H1 (cell line): ENCODE results near the gene KCNQ2. TPM values are rescaled to one million over a fixed set of nuclear protein-coding genes. Genes with fewer than 3 reads are reported as not detected.
A peak's percentile ranks its signal among the peaks of the same experiment; 100 is the strongest.

Source experiments
- CTCF ChIA-PET: fragments of 300-600 bp; sonication (Branson Sonifier 250); formaldehyde crosslinking; loops from one replicate; lab custom pipeline; 2021; ENCODE audit not compliant: partially characterized antibody; lab: Charles Lee
- POLR2A ChIA-PET: fragments of 300-600 bp; sonication (Branson Sonifier 250); formaldehyde crosslinking; loops from one replicate; lab custom pipeline; 2021; ENCODE audit warnings: inconsistent platforms; ENCODE audit not compliant: partially characterized antibody; lab: Charles Lee
- DNase-seq, 2 experiments: peaks; one replicate each; pipeline versions ENCODE4 v3.0.0 to v3.0.0-alpha.2; 2010 to 2022; ENCODE audit warnings: low spot score in 2 of 2, low read depth in 1 of 2, mixed read lengths in 1 of 2
- FAIRE-seq: peaks from 2 replicates; lab custom pipeline; 2011; peaks lifted over from hg19 to GRCh38; lab: Jason Lieb, UNC
- H2AFZ ChIP-seq: 2 replicates; pipeline ENCODE4 v1.8.1; 2012; ENCODE audit warnings: low read length, inconsistent platforms
- H2AK5ac ChIP-seq: 2 replicates; pipeline ENCODE4 v1.6.1; 2013; ENCODE audit warnings: low read depth, low read length
- H2BK120ac ChIP-seq: replicated peaks from 2 replicates; pipeline ENCODE3; 2013; ENCODE audit warnings: low read depth, low read length, inconsistent platforms
- H2BK12ac ChIP-seq: 2 replicates; pipeline ENCODE4 v1.6.1; 2013; ENCODE audit warnings: low read depth, low read length
- H2BK15ac ChIP-seq: 2 replicates; pipeline ENCODE4 v1.6.1; 2013; ENCODE audit warnings: low read length
- H2BK20ac ChIP-seq: 2 replicates; pipeline ENCODE4 v1.6.1; 2013; ENCODE audit warnings: low read length
- H2BK5ac ChIP-seq: 2 replicates; pipeline ENCODE4 v1.6.1; 2013; ENCODE audit warnings: low read depth, low read length
- H3K14ac ChIP-seq: 2 replicates; pipeline ENCODE4 v1.6.1; 2013; ENCODE audit warnings: inconsistent platforms; ENCODE audit not compliant: insufficient read length
- H3K18ac ChIP-seq: 2 replicates; pipeline ENCODE4 v1.6.1; 2013; ENCODE audit warnings: low read length; ENCODE audit errors: extremely low read depth
- H3K23ac ChIP-seq: 2 replicates; pipeline ENCODE4 v1.6.1; 2013; ENCODE audit warnings: inconsistent platforms; ENCODE audit not compliant: insufficient read length
- H3K23me2 ChIP-seq: 2 replicates; pipeline ENCODE4 v1.6.1; 2013; ENCODE audit warnings: low read depth, low read length
- H3K27ac ChIP-seq: 2 replicates; pipeline ENCODE4 v1.6.1; 2011; ENCODE audit warnings: low read depth, low read length, inconsistent platforms
- H3K27me3 ChIP-seq, 4 experiments: replicated peaks in 1 of 4; 1 replicate in 1 of 4; 2 replicates in 3 of 4; pipeline versions ENCODE4 v1.6.1 to v1.8.1; 2011 to 2013; ENCODE audit warnings: low read length in 3 of 4, mild to moderate bottlenecking in 3 of 4, inconsistent platforms in 2 of 4, mixed read lengths in 2 of 4, moderate library complexity in 1 of 4; ENCODE audit not compliant: control insufficient read depth in 3 of 4, insufficient read depth in 3 of 4; ENCODE audit errors: extremely low read depth in 1 of 4
- H3K36me3 ChIP-seq, 4 experiments: 2 replicates each; pipeline versions ENCODE4 v1.6.1 to v1.8.1; 2011 to 2013; ENCODE audit warnings: mild to moderate bottlenecking in 4 of 4, low read length in 3 of 4, moderate library complexity in 2 of 4, control low read depth in 1 of 4, inconsistent platforms in 1 of 4; ENCODE audit not compliant: insufficient read depth in 4 of 4, control insufficient read depth in 2 of 4
- H3K4ac ChIP-seq: replicated peaks from 2 replicates; pipeline ENCODE3; 2013; ENCODE audit warnings: low read length, low read depth, mixed read lengths, inconsistent platforms; ENCODE audit not compliant: insufficient read length
- H3K4me1 ChIP-seq, 4 experiments: replicated peaks in 1 of 4; 1 replicate in 1 of 4; 2 replicates in 3 of 4; pipeline versions ENCODE4 v1.6.1 to v1.8.1; 2011 to 2013; ENCODE audit warnings: low read length in 3 of 4, inconsistent platforms in 2 of 4, mixed read lengths in 1 of 4; ENCODE audit not compliant: insufficient read depth in 4 of 4, control insufficient read depth in 3 of 4
- H3K4me2 ChIP-seq, 2 experiments: 2 replicates each; pipeline versions ENCODE4 v1.6.1 to v1.8.1; 2011 to 2013; ENCODE audit warnings: low read depth in 2 of 2, low read length in 2 of 2, control low read depth in 1 of 2, inconsistent platforms in 1 of 2, mild to moderate bottlenecking in 1 of 2; ENCODE audit not compliant: insufficient read depth in 1 of 2
- H3K4me3 ChIP-seq, 4 experiments: fragments of 200-600, 300-600 bp in 1 of 4; sonication (generic), shearing (Covaris generic), sonication (Bioruptor Twin) in 1 of 4; 2 replicates each; pipeline versions ENCODE4 v1.5.1 to v1.8.1; 2011 to 2016; ENCODE audit warnings: low read length in 4 of 4, low read depth in 3 of 4, control low read depth in 2 of 4, inconsistent platforms in 2 of 4, mild to moderate bottlenecking in 2 of 4, mixed read lengths in 1 of 4, moderate library complexity in 1 of 4; ENCODE audit not compliant: insufficient read depth in 2 of 4; ENCODE audit errors: extremely low read depth in 1 of 4
- H3K56ac ChIP-seq: replicated peaks from 2 replicates; pipeline ENCODE3; 2013; ENCODE audit warnings: low read depth, mild to moderate bottlenecking, mixed read lengths, low read length, inconsistent platforms; ENCODE audit not compliant: insufficient read length
- H3K79me1 ChIP-seq: 2 replicates; pipeline ENCODE4 v1.6.1; 2013; ENCODE audit warnings: low read depth, low read length, control low read depth
- H3K79me2 ChIP-seq, 2 experiments: 2 replicates each; pipeline versions ENCODE4 v1.6.1 to v1.8.1; 2012 to 2013; ENCODE audit warnings: low read length in 2 of 2, mild to moderate bottlenecking in 2 of 2, inconsistent platforms in 1 of 2; ENCODE audit not compliant: insufficient read depth in 2 of 2, control insufficient read depth in 1 of 2
- H3K9ac ChIP-seq, 4 experiments: replicated peaks in 1 of 4; 1 replicate in 1 of 4; 2 replicates in 3 of 4; pipeline versions ENCODE4 v1.6.1 to v1.8.1; 2011 to 2013; ENCODE audit warnings: low read depth in 3 of 4, low read length in 3 of 4, control low read depth in 2 of 4, mild to moderate bottlenecking in 2 of 4, moderate library complexity in 2 of 4, inconsistent platforms in 1 of 4; ENCODE audit errors: extremely low read depth in 1 of 4
- H3K9me3 ChIP-seq, 2 experiments: 2 replicates each; pipeline versions ENCODE4 v1.6.1 to v1.8.1; 2012 to 2013; ENCODE audit warnings: mild to moderate bottlenecking in 2 of 2, moderate library complexity in 2 of 2, control low read depth in 1 of 2, inconsistent platforms in 1 of 2, low read depth in 1 of 2, low read length in 1 of 2, mixed read lengths in 1 of 2; ENCODE audit not compliant: insufficient read depth in 2 of 2
- H4K20me1 ChIP-seq, 2 experiments: replicated peaks in 1 of 2; 2 replicates each; pipeline versions ENCODE3 to v1.8.1; 2011 to 2013; ENCODE audit warnings: inconsistent platforms in 2 of 2, low read length in 2 of 2, mild to moderate bottlenecking in 1 of 2; ENCODE audit not compliant: insufficient read depth in 2 of 2, control insufficient read depth in 1 of 2
- H4K5ac ChIP-seq: 2 replicates; pipeline ENCODE4 v1.6.1; 2013; ENCODE audit warnings: low read length, low read depth, mixed read lengths, inconsistent platforms; ENCODE audit not compliant: insufficient read length
- H4K8ac ChIP-seq: 2 replicates; pipeline ENCODE4 v1.8.0; 2013; ENCODE audit warnings: mild to moderate bottlenecking, moderate library complexity, low read length, inconsistent platforms; ENCODE audit not compliant: insufficient read depth; ENCODE audit errors: extremely low read depth
- H4K91ac ChIP-seq: replicated peaks from 2 replicates; pipeline ENCODE3; 2013; ENCODE audit warnings: low read length, mixed read lengths, inconsistent platforms; ENCODE audit not compliant: insufficient read length
- ATF3 ChIP-seq: IDR thresholded peaks from 2 replicates; pipeline ENCODE4 v1.6.1; 2011; ENCODE audit warnings: low read depth, mild to moderate bottlenecking, low read length; ENCODE audit not compliant: insufficient read depth
- CEBPB ChIP-seq: IDR thresholded peaks from 2 replicates; pipeline ENCODE4 v1.6.1; 2012; ENCODE audit warnings: low read depth, low read length
- E2F6 ChIP-seq: IDR thresholded peaks from 2 replicates; pipeline ENCODE4 v1.6.1; 2012; ENCODE audit warnings: inconsistent platforms
- FOSL1 ChIP-seq: IDR thresholded peaks from 2 replicates; pipeline ENCODE4 v1.6.1; 2011; ENCODE audit warnings: mild to moderate bottlenecking, low read depth, low read length, moderate library complexity; ENCODE audit not compliant: insufficient read depth
- GABPA ChIP-seq: IDR thresholded peaks from 2 replicates; pipeline ENCODE4 v1.6.1; 2011; ENCODE audit warnings: mild to moderate bottlenecking, low read length, moderate library complexity, borderline replicate concordance; ENCODE audit not compliant: insufficient read depth
- KDM4A ChIP-seq: IDR thresholded peaks from one replicate; pipeline ENCODE4 v1.7.1; 2012; ENCODE audit warnings: low read depth, mild to moderate bottlenecking, moderate library complexity, low read length, inconsistent platforms; ENCODE audit not compliant: severe bottlenecking
- MAX ChIP-seq: IDR thresholded peaks from 2 replicates; pipeline ENCODE4 v1.6.1; 2012; ENCODE audit warnings: inconsistent platforms
- SUZ12 ChIP-seq: fragments of 200-600 bp; sonication (generic); IDR thresholded peaks from 2 replicates; pipeline ENCODE4 v1.6.1; 2012; ENCODE audit warnings: mild to moderate bottlenecking, inconsistent platforms, low read length, moderate library complexity, mixed read lengths
- TBP ChIP-seq: IDR thresholded peaks from 2 replicates; pipeline ENCODE4 v1.6.1; 2011; ENCODE audit warnings: low read depth, low read length, improper control_type of control experiment
- TCF12 ChIP-seq: IDR thresholded peaks from 2 replicates; pipeline ENCODE4 v1.6.1; 2011; ENCODE audit warnings: low read depth, mild to moderate bottlenecking, low read length
- WGBS, 2 experiments: shearing (Covaris generic) in 1 of 2; methylation state at CpG; one replicate each; pipeline versions ENCODE4 v1.1.6 to v1.1.7; 2013 to 2015; ENCODE audit warnings: low lambda C conversion rate in 2 of 2, mixed read lengths in 2 of 2, inconsistent platforms in 1 of 2, low coverage in 1 of 2, missing lambda C conversion rate in 1 of 2; ENCODE audit not compliant: insufficient replicate concordance in 2 of 2, insufficient coverage in 1 of 2, insufficient read length in 1 of 2; ENCODE audit errors: extremely low coverage in 1 of 2, missing lambda C conversion rate in 1 of 2; 5-methylcytosine and 5-hydroxymethylcytosine counted together
- polyA plus RNA-seq, 7 experiments: library from polyadenylated mRNA; depleted of rRNA in 3 of 7; stranded (reverse) in 5 of 7; unstranded in 2 of 7; fragments of >200 nt in 5 of 7; fragments of 200-250 nt in 2 of 7; gene quantifications; 1 replicate in 5 of 7; 2 replicates in 1 of 7; 4 replicates in 1 of 7; pipeline versions ENCODE4 v1.2.1 to v1.2.3, GENCODE V29; 2011 to 2013; ENCODE audit warnings: missing spikeins in 2 of 7, mixed read lengths in 2 of 7
- total RNA-seq: library from RNA; stranded (reverse); fragmentation: NEBNext Ultra II Directional; extraction: Animal tissue kit (Norgen Biotek cat#: 25700); gene quantifications from 2 replicates; pipeline ENCODE4 v1.2.1, GENCODE V29; 2021

The KCNQ2 gene
- total and polyA plus RNA-seq, 2 of the 8 experiments (the other 6 are each of a cell fraction or from before 2014, with no cell fraction given): 82.6 to 243 TPM

GRCh38 chr20:63499338-63499969, 27.0 kb upstream of the KCNQ2 start:
- Histone ChIP-seq H3K23ac (no peak overlapping the region), H4K20me1 (peaks cover 0 to 4% of the 10 kb centered on the region in 2 experiments), H3K4ac (no peak overlapping the region), H4K5ac (no peak overlapping the region), H2BK120ac (no peak overlapping the region), H2AK5ac (no peak overlapping the region), H3K18ac (peak overlapping the region; percentile 32; the same call in 1 of the 2 replicates), H2BK15ac (no peak overlapping the region), H3K23me2 (peaks cover 3% of the 10 kb centered on the region; the same call in 1 of the 2 replicates), H4K91ac (no peak overlapping the region), H4K8ac (peak overlapping the region; percentile 47), H2AFZ (no peak overlapping the region), H3K56ac (no peak overlapping the region), H3K9ac (no peak overlapping the region), H3K36me3 (no peaks in the 10 kb centered on the region; a peak in 1 of 8 replicates), H3K79me2 (no peaks in the 10 kb centered on the region), H3K9me3 (no peaks in the 10 kb centered on the region; a peak in 1 of 4 replicates), H3K4me3 (peak overlapping the region; percentile 23 to 66 (median 29); a peak in 6 of 8 replicates), H3K4me2 (peak overlapping the region; percentile 60 to 80)
- POLR2A ChIA-PET: interaction anchor here (1.1 kb wide), 1 partner anchor 22 kb away, joined by 5 read pairs; the partner anchor contains the start of gene PPDPF
- CTCF ChIA-PET: no interaction called here
- WGBS, 2 experiments: 3% methylated on average over 6 of the region's 48 CpGs; no CpG with 5 or more reads in 1 of the 2 experiments
- no peak for FAIRE-seq
- TF ChIP-seq SUZ12 (0 out of 2 replicates have a peak, but pooled peaks have one; percentile 26), GABPA (0 out of 2 replicates have a peak, but pooled peaks have one; percentile 33), E2F6 (peak; percentile 53), FOSL1 (no peak), CEBPB (no peak), TCF12 (no peak), KDM4A (peak; percentile 83), TBP (no peak), ATF3 (no peak), MAX (peak; percentile 53; the same call in 1 of the 2 replicates)
- TF ChIP-seq, all 59 proteins: peak for 5
- peak in 1 of 2 experiments; percentile 63 for DNase-seq
- Histone ChIP-seq H3K4me1 (peaks cover 0 to 32% (median 21%) of the 10 kb centered on the region in 4 experiments; a peak in 6 of 7 replicates), H3K27me3 (peaks cover 11 to 42% (median 35%) of the 10 kb centered on the region in 4 experiments), H3K14ac (no peak overlapping the region), H2BK12ac (no peak overlapping the region), H2BK5ac (no peak overlapping the region; the same call in 1 of the 2 replicates), H3K27ac (no peak overlapping the region), H2BK20ac (no peak overlapping the region), H3K79me1 (no peaks in the 10 kb centered on the region)
